ENCODE measurements around the gene PRKAR1B.

The PRKAR1B gene

GRCh38 chr7:747186-747585, 20.1 kb upstream of the PRKAR1B start:
- Histone ChIP-seq H3K4me3 (ENCODE audit: low read depth, low read length) (no peak overlapping the region), H3K4me1 (ENCODE audit: control insufficient read depth, insufficient read depth, low read length) (no peaks in the 10 kb centered on the region), H3K27ac (ENCODE audit: extremely low read depth, low read depth, low read length) (no peak overlapping the region), H3K9me3 (ENCODE audit: control insufficient read depth, insufficient read depth, low read depth, low read length) (no peaks in the 10 kb centered on the region), H3K36me3 (ENCODE audit: control insufficient read depth in 2 of 2, insufficient read depth in 1 of 2, low read length in 2 of 2) (peaks cover 7 to 44% of the 10 kb centered on the region in 2 experiments; a peak in 2 of 3 replicates)
- CTCF ChIA-PET = no interaction called here
- TF ChIP-seq ZEB2 (tag by site-specific recombination; IDR thresholded peaks at IDR 0.05) = no peak
- TF ChIP-seq ZNF513 (tag by site-specific recombination; IDR thresholded peaks at IDR 0.05) = no peak
- no peak for TF ChIP-seq ZNF239 (tag by site-specific recombination; IDR thresholded peaks at IDR 0.05)
- no peak for TF ChIP-seq GFI1B (tag by site-specific recombination; IDR thresholded peaks at IDR 0.05)
- TF ChIP-seq ZNF610 (tag by site-specific recombination; IDR thresholded peaks at IDR 0.05; ENCODE audit: borderline replicate concordance) = no peak
- TF ChIP-seq ZNF529 (tag by site-specific recombination; IDR thresholded peaks at IDR 0.05; ENCODE audit: insufficient replicate concordance) = no peak
- no peak for TF ChIP-seq ZNF677 (tag by site-specific recombination; IDR thresholded peaks at IDR 0.05)
- no peak for TF ChIP-seq PRDM4 (tag by site-specific recombination; IDR thresholded peaks at IDR 0.05)
- no peak for TF ChIP-seq ZNF791 (tag by site-specific recombination; IDR thresholded peaks at IDR 0.05)
- no peak for TF ChIP-seq ZBTB11 (tag by site-specific recombination; conservative IDR thresholded peaks at IDR 0.05; ENCODE audit: low read depth)
- no peak for TF ChIP-seq ZNF473 (tag by site-specific recombination; IDR thresholded peaks at IDR 0.05)
- TF ChIP-seq ZNF704 (tag by site-specific recombination; IDR thresholded peaks at IDR 0.05) = no peak
- POLR2A ChIA-PET = no interaction called here

GRCh38 chr7:746155-747061, 19.3 kb upstream of the PRKAR1B start:
- Histone ChIP-seq H3K4me3 (ENCODE audit: low read depth, low read length) (no peak overlapping the region), H3K27ac (ENCODE audit: extremely low read depth, low read depth, low read length) (no peak overlapping the region), H3K4me1 (ENCODE audit: control insufficient read depth, insufficient read depth, low read length) (no peaks in the 10 kb centered on the region), H3K9me3 (ENCODE audit: control insufficient read depth, insufficient read depth, low read depth, low read length) (no peaks in the 10 kb centered on the region), H3K36me3 (ENCODE audit: control insufficient read depth in 2 of 2, insufficient read depth in 1 of 2, low read length in 2 of 2) (peaks cover 7 to 45% of the 10 kb centered on the region in 2 experiments; a peak in 2 of 3 replicates)
- no peak for TF ChIP-seq GLI4 (tag by site-specific recombination; IDR thresholded peaks at IDR 0.05)
- no peak for TF ChIP-seq ZNF707 (tag by site-specific recombination; IDR thresholded peaks at IDR 0.05)
- no peak for TF ChIP-seq ZNF76 (tag by site-specific recombination; IDR thresholded peaks at IDR 0.05; ENCODE audit: borderline replicate concordance, low read depth)
- TF ChIP-seq GLIS2 (tag by site-specific recombination; IDR thresholded peaks at IDR 0.05) = no peak
- TF ChIP-seq ZNF26 (tag by site-specific recombination; IDR thresholded peaks at IDR 0.05) = no peak
- TF ChIP-seq ZNF768 (tag by site-specific recombination; IDR thresholded peaks at IDR 0.05) = no peak
- TF ChIP-seq ZNF747 (tag by site-specific recombination; IDR thresholded peaks at IDR 0.05) = no peak
- TF ChIP-seq KLF8 (tag by site-specific recombination; IDR thresholded peaks at IDR 0.05) = no peak
- no peak for TF ChIP-seq ZNF133 (tag by site-specific recombination; IDR thresholded peaks at IDR 0.05)
- ChIA-PET CTCF (no interaction called here), POLR2A (no interaction called here)
